Measurements from ENCODE around the gene WDTC1. TPM values are rescaled to one million over a fixed set of nuclear protein-coding genes. Genes with fewer than 3 reads are reported as not detected.

The WDTC1 gene
- total and polyA plus RNA-seq, 4 donors: 4.6 to 25.0 (median 19.6) TPM

DNA sequence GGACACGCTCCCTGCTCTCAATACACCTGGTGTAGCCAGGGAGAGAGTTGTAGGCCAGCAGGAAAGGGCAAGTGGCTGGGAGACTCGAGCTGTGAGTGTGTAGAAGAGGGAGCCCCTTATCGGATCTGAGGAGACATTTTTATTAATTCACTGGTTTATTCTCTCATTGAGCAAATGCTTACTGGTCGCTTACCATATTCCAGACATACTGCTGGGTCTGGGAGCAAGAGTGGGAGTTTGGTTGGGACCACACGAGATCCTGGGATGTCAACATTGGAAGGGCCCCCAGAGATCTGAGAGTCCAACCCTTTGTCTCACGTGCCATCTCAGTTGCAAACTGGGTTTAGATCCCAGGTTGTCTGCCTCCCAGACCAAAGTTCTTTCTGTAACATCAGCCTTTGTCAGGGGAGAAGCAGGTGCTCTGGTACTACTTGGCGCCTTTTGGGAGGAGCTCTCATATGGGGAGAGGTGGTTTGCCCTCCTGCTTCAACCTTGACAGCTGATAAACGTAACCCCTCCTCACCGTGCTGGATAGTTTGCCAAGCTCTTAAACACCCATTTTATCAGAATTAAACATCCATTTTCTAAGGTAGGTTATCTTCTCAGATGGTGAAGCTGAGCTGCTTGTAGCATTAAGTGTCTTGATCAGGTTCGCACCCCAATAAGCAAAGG, 88.3 kb downstream of the WDTC1 start:
- TF ChIP-seq FOXA2 (IDR thresholded peaks at IDR 0.05) (no peak), REST (IDR thresholded peaks at IDR 0.05) (no peak), TAF1 (conservative IDR thresholded peaks at IDR 0.05) (no peak), NR2F2 (IDR thresholded peaks at IDR 0.05) (no peak), SP1 (IDR thresholded peaks at IDR 0.05) (no peak)
- TF ChIP-seq, protein P1, sequence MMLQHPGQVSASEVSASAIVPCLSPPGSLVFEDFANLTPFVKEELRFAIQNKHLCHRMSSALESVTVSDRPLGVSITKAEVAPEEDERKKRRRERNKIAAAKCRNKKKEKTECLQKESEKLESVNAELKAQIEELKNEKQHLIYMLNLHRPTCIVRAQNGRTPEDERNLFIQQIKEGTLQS (IDR thresholded peaks at IDR 0.05): no peak
- H3K9ac ChIP-seq (ENCODE audit: low read depth in 1 of 2, low read length in 2 of 2): peak overlapping the region; percentile 90 to 97
- no peaks in the 10 kb centered on the region for H3K27me3 ChIP-seq (ENCODE audit: control insufficient read depth in 4 of 4, insufficient read depth in 4 of 4, low read length in 3 of 4)
- 10% methylated on average over 10 of the region's 10 CpGs for WGBS
- H3K4me3 ChIP-seq (ENCODE audit: low read depth in 1 of 3, low read length in 3 of 3): peak overlapping the region; percentile 74 to 99 (median 98)
- H3K36me3 ChIP-seq (ENCODE audit: control insufficient read depth in 4 of 4, insufficient read depth in 3 of 4, low read depth in 1 of 4, low read length in 3 of 4): peaks cover 0 to 11% (median 5%) of the 10 kb centered on the region in 4 donors
- no peaks in the 10 kb centered on the region for H3K9me3 ChIP-seq (ENCODE audit: control insufficient read depth in 4 of 4, low read length in 3 of 4)
- peaks cover 0 to 20% (median 13%) of the 10 kb centered on the region in 4 donors for H3K4me1 ChIP-seq (ENCODE audit: control insufficient read depth in 4 of 4, insufficient read depth in 4 of 4, low read length in 3 of 4)
- H3K27ac ChIP-seq (ENCODE audit: low read depth in 1 of 2, low read length in 2 of 2): peak overlapping the region; percentile 73 to 88
- DNase-seq (ENCODE audit: low spot score): no peak

DNA sequence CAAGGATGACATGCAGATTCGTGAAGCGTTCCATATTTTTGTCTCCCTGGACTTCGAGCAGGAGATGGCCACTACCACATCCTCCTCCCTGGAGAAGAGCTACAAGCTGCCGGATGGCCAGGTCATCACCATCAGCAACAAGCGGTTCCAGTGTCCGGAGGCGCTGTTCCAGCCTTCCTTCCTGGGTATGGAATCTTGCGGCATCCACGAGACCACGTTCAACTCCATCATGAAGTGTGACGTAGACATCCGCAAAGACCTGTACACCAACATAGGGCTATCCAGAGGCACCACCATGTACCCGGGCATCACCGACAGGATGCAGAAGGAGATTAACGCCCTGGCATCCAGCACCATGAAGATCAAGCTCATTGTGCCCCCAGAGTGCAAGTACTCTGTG, 90.9 kb downstream of the WDTC1 start:
- no peaks in the 10 kb centered on the region for H3K9me3 ChIP-seq (ENCODE audit: control insufficient read depth in 4 of 4, low read length in 3 of 4)
- no peak overlapping the region for H3K4me3 ChIP-seq (ENCODE audit: low read depth in 1 of 3, low read length in 3 of 3)
- no peaks in the 10 kb centered on the region for H3K27me3 ChIP-seq (ENCODE audit: control insufficient read depth in 4 of 4, insufficient read depth in 4 of 4, low read length in 3 of 4)
- no peak overlapping the region for H3K27ac ChIP-seq (ENCODE audit: low read depth in 1 of 2, low read length in 2 of 2)
- WGBS: 94% methylated on average over 15 of the region's 15 CpGs
- peaks cover 0 to 20% (median 14%) of the 10 kb centered on the region in 4 donors for H3K4me1 ChIP-seq (ENCODE audit: control insufficient read depth in 4 of 4, insufficient read depth in 4 of 4, low read length in 3 of 4)
- no peak for TF ChIP-seq JUND (IDR thresholded peaks at IDR 0.05)
- TF ChIP-seq EGR1 (IDR thresholded peaks at IDR 0.05; ENCODE audit: low read depth in 2 of 2): no peak
- TF ChIP-seq TAF1 (conservative IDR thresholded peaks at IDR 0.05): no peak
- TF ChIP-seq FOXA2 (IDR thresholded peaks at IDR 0.05): no peak
- TF ChIP-seq, protein P2, sequence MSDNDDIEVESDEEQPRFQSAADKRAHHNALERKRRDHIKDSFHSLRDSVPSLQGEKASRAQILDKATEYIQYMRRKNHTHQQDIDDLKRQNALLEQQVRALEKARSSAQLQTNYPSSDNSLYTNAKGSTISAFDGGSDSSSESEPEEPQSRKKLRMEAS (IDR thresholded peaks at IDR 0.05): no peak
- H3K9ac ChIP-seq (ENCODE audit: low read depth in 1 of 2, low read length in 2 of 2): no peak overlapping the region
- DNase-seq (ENCODE audit: low spot score): no peak
- peaks cover 0 to 11% (median 5%) of the 10 kb centered on the region in 4 donors for H3K36me3 ChIP-seq (ENCODE audit: control insufficient read depth in 4 of 4, insufficient read depth in 3 of 4, low read depth in 1 of 4, low read length in 3 of 4)

DNA sequence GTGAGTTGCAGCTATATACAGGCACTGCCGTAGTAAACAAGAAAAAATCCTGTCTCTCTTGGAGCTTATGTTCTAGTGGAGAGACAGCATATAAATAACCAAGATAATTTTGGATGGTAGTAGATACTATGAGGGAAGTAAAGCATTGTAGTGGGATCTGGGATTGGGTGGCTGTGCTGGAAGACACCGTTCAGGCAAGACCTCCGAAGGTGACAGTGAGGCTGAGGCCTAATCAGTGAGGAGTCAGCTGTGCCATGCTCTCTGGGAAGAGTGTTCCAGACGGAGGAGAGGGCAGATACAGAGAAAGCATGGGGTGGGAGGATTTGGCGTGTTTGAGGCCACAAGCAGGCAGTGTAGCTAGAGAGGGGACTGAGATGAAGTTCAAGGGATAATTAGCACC, 93.5 kb downstream of the WDTC1 start:
- H3K27me3 ChIP-seq (ENCODE audit: control insufficient read depth in 4 of 4, insufficient read depth in 4 of 4, low read length in 3 of 4): no peaks in the 10 kb centered on the region
- H3K4me1 ChIP-seq (ENCODE audit: control insufficient read depth in 4 of 4, insufficient read depth in 4 of 4, low read length in 3 of 4): peaks cover 0 to 13% (median 9%) of the 10 kb centered on the region in 4 donors
- no peaks in the 10 kb centered on the region for H3K9me3 ChIP-seq (ENCODE audit: control insufficient read depth in 4 of 4, low read length in 3 of 4)
- no peak for DNase-seq (ENCODE audit: low spot score)
- H3K36me3 ChIP-seq (ENCODE audit: control insufficient read depth in 4 of 4, insufficient read depth in 3 of 4, low read depth in 1 of 4, low read length in 3 of 4): peaks cover 0 to 29% (median 11%) of the 10 kb centered on the region in 4 donors
- H3K27ac ChIP-seq (ENCODE audit: low read depth in 1 of 2, low read length in 2 of 2): no peak overlapping the region
- H3K4me3 ChIP-seq (ENCODE audit: low read depth in 1 of 3, low read length in 3 of 3): no peak overlapping the region
- no peak overlapping the region for H3K9ac ChIP-seq (ENCODE audit: low read depth in 1 of 2, low read length in 2 of 2)
- 93% methylated on average over 5 of the region's 5 CpGs for WGBS
- TF ChIP-seq HNF4G (IDR thresholded peaks at IDR 0.05): no peak
- no peak for TF ChIP-seq FOXA1 (IDR thresholded peaks at IDR 0.05)
- TF ChIP-seq FOXA2 (IDR thresholded peaks at IDR 0.05): no peak
- TF ChIP-seq, protein P1 (IDR thresholded peaks at IDR 0.05): no peak
- TF ChIP-seq HNF4A (conservative IDR thresholded peaks at IDR 0.05): no peak
- TF ChIP-seq, protein P2 (IDR thresholded peaks at IDR 0.05): no peak
- no peak for TF ChIP-seq EGR1 (IDR thresholded peaks at IDR 0.05; ENCODE audit: low read depth in 2 of 2)
- TF ChIP-seq ZBTB33 (IDR thresholded peaks at IDR 0.05): no peak
- no peak for TF ChIP-seq JUND (IDR thresholded peaks at IDR 0.05)
- TF ChIP-seq SP1 (IDR thresholded peaks at IDR 0.05): no peak
- no peak for TF ChIP-seq RAD21 (IDR thresholded peaks at IDR 0.05)
- TF ChIP-seq REST (IDR thresholded peaks at IDR 0.05): no peak
